SK-N-MC (cell line): ENCODE results near the gene PGGHG.

Experiments
- EZH2 ChIP-seq: fragments of 200-600 bp; sonication (generic); IDR thresholded peaks from one replicate; pipeline ENCODE4 v1.6.1; 2017; ENCODE audit warnings: antibody characterized with exemption
- POLR2AphosphoS5 ChIP-seq: IDR thresholded peaks from 2 replicates; pipeline ENCODE4 v1.6.1; 2012; ENCODE audit warnings: mild to moderate bottlenecking, low read depth, low read length, borderline replicate concordance

DNA sequence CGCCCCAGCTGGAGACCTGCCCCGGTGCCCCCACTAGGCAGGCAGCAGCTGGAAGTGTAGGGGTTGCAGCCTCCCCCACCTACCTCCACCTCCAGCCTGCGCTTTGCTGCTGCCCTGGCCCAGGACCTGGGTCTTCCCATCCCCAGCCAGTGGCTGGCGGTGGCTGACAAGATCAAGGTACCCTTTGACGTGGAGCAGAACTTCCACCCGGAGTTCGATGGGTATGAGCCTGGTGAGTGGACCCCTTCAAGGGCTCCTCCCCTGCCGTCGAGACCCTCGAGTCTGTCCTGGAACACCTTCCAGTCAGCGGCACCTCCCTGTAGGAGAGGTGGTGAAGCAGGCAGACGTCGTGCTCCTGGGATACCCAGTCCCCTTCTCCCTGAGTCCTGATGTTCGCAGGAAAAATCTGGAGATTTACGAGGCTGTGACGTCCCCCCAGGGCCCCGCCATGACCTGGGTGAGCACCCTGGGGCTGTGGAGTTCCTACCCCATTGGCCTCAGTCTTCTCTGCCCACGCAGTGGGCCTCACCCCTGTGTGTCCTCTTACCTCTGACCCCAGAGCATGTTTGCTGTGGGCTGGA is 4.4 kb downstream of the PGGHG start:
- no peak for TF ChIP-seq POLR2AphosphoS5
- TF ChIP-seq EZH2, result no peak
